SU-DHL-6 (cell line): Measurements from ENCODE around the gene PPIB.

Experiments used
- CTCF ChIP-seq: fragments of 200-600 bp; sonication (generic); IDR thresholded peaks from one replicate; pipeline ENCODE4 v1.5.1; 2017; ENCODE audit warnings: antibody characterized with exemption, mild to moderate bottlenecking, low read length, moderate library complexity; ENCODE audit not compliant: insufficient read depth, poor library complexity, severe bottlenecking
- EZH2phosphoT487 ChIP-seq: fragments of 200-600 bp; sonication (generic), shearing (Covaris generic); conservative IDR thresholded peaks from 2 replicates; pipeline ENCODE4 v1.6.1; 2018; ENCODE audit warnings: mild to moderate bottlenecking, antibody characterized with exemption, low read length, moderate library complexity, mixed read lengths

GRCh38 chr15:64152507-64153387 is 10.1 kb downstream of the PPIB start:
- TF ChIP-seq CTCF (no peak), EZH2phosphoT487 (no peak)
